NB4 (cell line): Measurements from ENCODE around the gene P2RX3.

Experiments
- CTCF ChIP-seq: IDR thresholded peaks from one replicate; pipeline ENCODE4 v1.5.1; 2012; ENCODE audit warnings: low read depth, low read length
- POLR2A ChIP-seq: IDR thresholded peaks from 2 replicates; pipeline ENCODE4 v1.6.1; 2011; ENCODE audit warnings: mild to moderate bottlenecking; ENCODE audit not compliant: insufficient read length; ENCODE audit errors: extremely low read depth
- TF ChIP-seq, protein P1 (sequence below): IDR thresholded peaks from 2 replicates; pipeline ENCODE4 v1.6.1; 2011; ENCODE audit warnings: low read depth, low read length

DNA sequence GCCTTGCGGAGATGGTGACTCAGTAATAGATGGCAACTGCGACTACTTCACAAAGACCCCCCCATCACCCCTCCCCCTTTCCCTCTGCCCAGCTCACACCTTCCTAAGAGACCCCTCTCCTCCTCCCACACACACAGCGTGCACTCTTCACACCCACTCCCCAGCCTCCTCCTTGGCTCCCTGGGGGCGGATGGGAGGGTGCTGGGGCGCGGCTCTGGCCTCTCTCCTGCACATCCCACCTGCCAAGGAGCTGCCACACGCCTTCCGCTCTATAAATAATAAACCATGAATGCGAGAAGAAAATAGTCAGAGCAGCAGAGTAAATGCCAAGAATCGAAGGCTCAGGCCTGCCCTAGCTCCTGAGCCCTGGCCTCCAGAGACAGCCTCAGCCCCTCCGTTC is 4.5 kb downstream of the P2RX3 start:
- no peak for TF ChIP-seq CTCF
- no peak for TF ChIP-seq POLR2A
- TF ChIP-seq, protein P1, sequence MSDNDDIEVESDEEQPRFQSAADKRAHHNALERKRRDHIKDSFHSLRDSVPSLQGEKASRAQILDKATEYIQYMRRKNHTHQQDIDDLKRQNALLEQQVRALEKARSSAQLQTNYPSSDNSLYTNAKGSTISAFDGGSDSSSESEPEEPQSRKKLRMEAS, result no peak
